IPS DF 6.9 (cell line): ENCODE data around the gene CBX2.

Experiments
- DNase-seq: peaks from one replicate; pipeline ENCODE4 v3.0.0-alpha.2; 2013; ENCODE audit warnings: low read depth, low spot score
- H3K27ac ChIP-seq: one replicate; pipeline ENCODE4 v1.5.1; 2013; ENCODE audit warnings: low read length, control low read depth
- H3K27me3 ChIP-seq: 2 replicates; pipeline ENCODE4 v1.6.1; 2013; ENCODE audit warnings: mild to moderate bottlenecking, low read length; ENCODE audit not compliant: control insufficient read depth, insufficient read depth
- H3K36me3 ChIP-seq: 2 replicates; pipeline ENCODE4 v1.6.1; 2013; ENCODE audit warnings: low read length; ENCODE audit not compliant: control insufficient read depth, insufficient read depth
- H3K4me1 ChIP-seq: 2 replicates; pipeline ENCODE4 v1.6.1; 2013; ENCODE audit warnings: low read length; ENCODE audit not compliant: control insufficient read depth, insufficient read depth
- H3K4me3 ChIP-seq: 2 replicates; pipeline ENCODE4 v1.5.1; 2013; ENCODE audit warnings: mild to moderate bottlenecking, low read length
- H3K9me3 ChIP-seq: 2 replicates; pipeline ENCODE4 v1.6.1; 2013; ENCODE audit warnings: low read length, inconsistent platforms; ENCODE audit not compliant: control insufficient read depth, insufficient read depth
- WGBS: extraction: QIAGEN DNeasy Blood & Tissue Kit; methylation state at CpG from one replicate; pipeline ENCODE4 v1.1.7; 2013; ENCODE audit warnings: mixed read lengths, missing lambda C conversion rate; ENCODE audit not compliant: insufficient read length, insufficient coverage; 5-methylcytosine and 5-hydroxymethylcytosine counted together

CBX2 gene

DNA sequence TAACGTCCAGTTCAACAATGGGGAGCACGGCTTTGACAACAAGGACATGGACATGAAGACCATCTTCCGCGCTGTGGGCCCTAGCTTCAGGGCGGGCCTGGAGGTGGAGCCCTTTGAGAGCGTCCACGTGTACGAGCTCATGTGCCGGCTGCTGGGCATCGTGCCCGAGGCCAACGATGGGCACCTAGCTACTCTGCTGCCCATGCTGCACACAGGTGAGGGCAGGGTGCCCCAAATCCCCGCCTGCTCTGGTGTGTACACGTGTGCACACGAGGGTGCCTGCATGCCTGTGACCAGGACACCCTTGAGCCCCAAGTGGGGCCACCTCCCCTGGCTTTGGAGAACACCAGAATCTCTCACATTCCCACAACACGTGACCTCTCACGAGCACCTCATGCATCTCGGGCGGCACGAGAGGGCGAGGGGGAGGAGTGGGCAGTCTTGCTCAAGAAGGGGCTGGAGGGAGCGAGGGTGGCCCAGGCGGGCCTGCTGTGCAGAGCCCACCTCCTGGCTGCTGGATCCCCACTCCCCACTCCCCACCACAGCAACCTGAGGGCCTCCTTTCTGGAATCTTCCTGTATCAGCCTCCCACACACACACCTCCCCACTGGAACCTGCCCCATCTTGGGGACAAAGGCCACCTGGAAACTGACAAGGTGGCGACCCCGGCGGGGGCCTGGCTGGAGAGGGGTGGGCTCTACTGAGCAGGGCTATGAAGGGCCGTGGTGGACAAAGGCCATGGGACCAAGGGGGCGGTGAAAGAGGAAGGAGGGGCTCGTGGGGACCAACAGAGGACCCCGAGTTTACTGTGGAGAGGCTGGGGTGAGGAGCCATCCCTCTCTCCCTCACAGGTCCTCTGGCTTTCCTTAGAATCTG is 40.7 kb upstream of the CBX2 start:
- H3K9me3 ChIP-seq = no peaks in the 10 kb centered on the region
- no peak for DNase-seq
- no peak overlapping the region for H3K27ac ChIP-seq
- no peak overlapping the region for H3K4me3 ChIP-seq
- H3K27me3 ChIP-seq = peaks cover 5% of the 10 kb centered on the region; the same call in 1 of the 2 replicates
- H3K36me3 ChIP-seq = no peaks in the 10 kb centered on the region
- 0 out of 2 replicates have a peak, but pooled peaks cover 2% of the 10 kb centered on the region for H3K4me1 ChIP-seq
- no CpG with 5 or more reads among the region's 30 CpGs for WGBS

DNA sequence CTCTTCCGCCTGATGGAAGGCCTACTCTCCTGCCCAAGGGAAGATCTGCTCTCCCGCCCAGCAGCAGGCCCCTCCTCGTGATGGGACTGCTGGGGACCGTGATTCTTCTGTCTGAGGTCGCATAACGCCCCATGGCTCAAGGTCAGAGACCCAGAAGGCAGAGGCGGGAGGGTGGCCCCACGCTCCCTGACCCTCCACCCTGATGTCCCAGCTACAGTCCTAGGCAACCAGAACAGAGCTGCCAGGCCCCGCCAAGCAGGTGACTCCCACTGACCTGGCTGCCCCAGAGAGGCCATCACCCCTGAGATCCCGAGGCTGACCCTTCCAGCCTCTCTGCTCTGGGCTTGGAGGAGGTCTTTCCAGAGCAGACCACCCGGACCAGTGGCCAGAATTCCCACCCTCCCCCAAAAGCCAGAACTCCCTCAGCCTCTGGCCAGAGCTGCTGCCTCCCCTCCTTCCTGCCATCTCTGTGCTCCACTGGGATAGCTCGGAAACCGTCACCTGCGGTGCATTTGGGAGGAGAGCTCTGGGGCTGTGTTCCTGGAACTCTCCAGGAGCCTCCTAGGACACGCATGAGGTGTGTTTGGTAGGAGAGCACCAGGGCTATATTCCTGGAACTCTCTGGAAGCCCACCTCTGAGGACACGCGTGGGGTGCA is 39.9 kb upstream of the CBX2 start:
- WGBS = no CpG with 5 or more reads among the region's 17 CpGs
- no peak for DNase-seq
- Histone ChIP-seq H3K27me3 (peaks cover 5% of the 10 kb centered on the region; the same call in 1 of the 2 replicates), H3K36me3 (no peaks in the 10 kb centered on the region), H3K27ac (no peak overlapping the region), H3K4me3 (no peak overlapping the region), H3K4me1 (0 out of 2 replicates have a peak, but pooled peaks cover 2% of the 10 kb centered on the region), H3K9me3 (no peaks in the 10 kb centered on the region)

DNA sequence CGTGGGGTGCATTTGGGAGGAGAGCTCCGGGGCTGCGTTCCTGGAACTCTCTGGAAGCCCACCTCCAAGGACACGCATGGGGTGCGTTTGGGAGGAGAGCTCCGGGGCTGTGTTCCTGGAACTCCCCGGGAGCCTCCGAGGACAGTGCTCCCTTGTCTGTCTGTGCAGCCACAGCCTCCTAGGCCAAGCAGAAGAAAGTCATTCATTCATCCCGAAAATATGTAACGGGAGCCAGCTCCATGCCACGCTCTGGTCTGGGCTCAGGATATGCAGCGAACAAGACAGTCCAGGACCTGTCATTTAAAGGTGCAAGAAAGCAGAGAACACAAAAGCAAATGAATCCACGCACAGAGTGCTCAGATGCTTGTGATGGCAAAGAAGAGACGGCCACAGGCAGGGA is 39.3 kb upstream of the CBX2 start:
- no peak overlapping the region for H3K27ac ChIP-seq
- H3K36me3 ChIP-seq = no peaks in the 10 kb centered on the region
- no peaks in the 10 kb centered on the region for H3K9me3 ChIP-seq
- WGBS = no CpG with 5 or more reads among the region's 14 CpGs
- H3K4me3 ChIP-seq = no peak overlapping the region
- 0 out of 2 replicates have a peak, but pooled peaks cover 2% of the 10 kb centered on the region for H3K4me1 ChIP-seq
- H3K27me3 ChIP-seq = peaks cover 5% of the 10 kb centered on the region; the same call in 1 of the 2 replicates
- DNase-seq = no peak

DNA sequence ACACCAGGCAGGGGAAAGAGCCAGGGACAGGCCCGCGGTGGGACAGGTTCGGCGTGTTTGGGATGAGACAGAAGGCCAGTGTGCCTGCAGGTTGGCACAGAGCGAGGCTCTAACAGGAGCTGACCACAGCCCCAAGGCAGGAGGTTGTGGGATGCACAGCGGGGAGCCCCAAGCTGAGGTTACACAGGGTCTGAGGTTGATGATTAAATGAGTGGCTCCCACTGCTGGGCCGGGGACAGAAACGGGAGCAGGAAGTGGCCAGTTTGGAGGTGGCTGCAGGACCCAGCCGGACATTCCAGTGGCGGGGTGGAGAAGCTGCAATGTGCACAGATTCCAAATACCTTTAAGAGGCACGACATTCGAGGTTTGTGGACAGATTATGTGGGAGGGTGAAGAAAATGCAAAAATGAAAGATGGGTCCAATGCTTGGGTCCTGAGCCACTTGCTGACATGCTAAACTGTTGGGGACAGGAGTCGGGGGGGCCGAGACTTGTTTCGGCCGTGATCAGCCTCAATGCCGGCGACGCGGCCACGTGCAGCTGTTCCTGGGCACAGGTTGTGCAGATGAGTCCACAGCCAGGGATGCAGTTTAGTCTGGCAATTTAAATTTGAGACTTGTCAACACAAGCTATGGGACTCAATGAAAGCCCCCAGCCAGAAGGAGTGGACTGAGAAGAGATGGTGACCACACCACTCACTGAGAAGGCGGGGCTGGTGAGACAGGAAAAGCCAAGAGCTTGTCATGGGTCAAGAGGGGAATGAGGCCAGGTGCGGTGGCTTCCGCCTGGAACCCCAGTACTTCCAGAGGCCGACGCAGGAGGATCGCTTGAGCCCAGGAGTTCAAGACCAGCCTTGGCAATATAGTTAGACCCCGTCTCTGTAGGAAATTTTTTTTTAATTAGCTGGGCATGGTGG is 38.5 kb upstream of the CBX2 start:
- WGBS = no CpG with 5 or more reads among the region's 28 CpGs
- peaks cover 5% of the 10 kb centered on the region; the same call in 1 of the 2 replicates for H3K27me3 ChIP-seq

DNA sequence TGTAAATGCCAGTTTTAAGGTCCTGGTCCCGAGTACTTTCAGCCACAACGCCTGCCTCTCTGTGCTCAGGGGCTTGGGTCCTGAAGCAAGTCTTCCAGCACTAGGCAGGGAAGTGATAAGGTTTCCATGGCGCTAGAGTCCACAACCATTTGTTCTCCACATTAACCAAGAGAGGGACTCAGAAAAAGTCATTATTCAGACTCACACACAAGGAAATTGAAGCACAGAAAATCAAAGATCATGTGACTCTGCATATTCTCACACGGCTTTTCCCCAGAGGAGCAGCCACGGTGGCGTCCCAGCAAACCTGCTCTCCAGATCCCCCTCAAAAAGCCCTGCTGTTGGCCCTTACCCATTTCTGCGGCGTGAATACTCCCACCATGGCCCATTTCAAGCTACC is 37.5 kb upstream of the CBX2 start:
- H3K27me3 ChIP-seq = peaks cover 5% of the 10 kb centered on the region; the same call in 1 of the 2 replicates
- no CpG with 5 or more reads among the region's 8 CpGs for WGBS
- H3K9me3 ChIP-seq = no peaks in the 10 kb centered on the region
- H3K27ac ChIP-seq = no peak overlapping the region
- H3K36me3 ChIP-seq = no peaks in the 10 kb centered on the region
- DNase-seq = no peak
- H3K4me1 ChIP-seq = 0 out of 2 replicates have a peak, but pooled peaks cover 2% of the 10 kb centered on the region
- no peak overlapping the region for H3K4me3 ChIP-seq

More for the DNA sequence above, 38.5 kb upstream of the CBX2 start:
- Histone ChIP-seq H3K27ac (no peak overlapping the region), H3K9me3 (no peaks in the 10 kb centered on the region), H3K4me1 (0 out of 2 replicates have a peak, but pooled peaks cover 2% of the 10 kb centered on the region), H3K4me3 (no peak overlapping the region), H3K36me3 (no peaks in the 10 kb centered on the region)
- DNase-seq = no peak

DNA sequence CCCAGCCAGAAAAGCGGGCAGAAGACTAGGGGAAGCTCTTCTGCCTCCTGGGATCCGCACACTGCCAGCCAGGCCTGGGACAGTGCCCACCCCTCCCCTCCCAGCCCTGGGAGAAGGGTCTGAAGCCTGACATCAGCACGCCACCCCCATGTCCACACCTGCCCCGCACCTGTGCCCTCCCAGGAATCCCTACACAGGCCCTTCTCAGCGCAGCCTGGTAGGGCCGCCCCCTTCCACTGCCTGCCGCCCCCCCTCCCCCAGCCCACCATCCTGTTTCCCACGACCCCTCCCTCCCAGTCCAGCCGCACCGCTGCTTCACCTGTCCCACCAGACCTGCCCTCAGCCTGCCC is 36.6 kb upstream of the CBX2 start:
- WGBS = no CpG with 5 or more reads among the region's 10 CpGs
- H3K4me1 ChIP-seq = 0 out of 2 replicates have a peak, but pooled peaks cover 2% of the 10 kb centered on the region
- peak overlapping the region; percentile 74; the same call in 1 of the 2 replicates for H3K4me3 ChIP-seq
- H3K27ac ChIP-seq = no peak overlapping the region
- DNase-seq = no peak
- peaks cover 5% of the 10 kb centered on the region; the same call in 1 of the 2 replicates for H3K27me3 ChIP-seq
- no peaks in the 10 kb centered on the region for H3K9me3 ChIP-seq
- H3K36me3 ChIP-seq = no peaks in the 10 kb centered on the region

DNA sequence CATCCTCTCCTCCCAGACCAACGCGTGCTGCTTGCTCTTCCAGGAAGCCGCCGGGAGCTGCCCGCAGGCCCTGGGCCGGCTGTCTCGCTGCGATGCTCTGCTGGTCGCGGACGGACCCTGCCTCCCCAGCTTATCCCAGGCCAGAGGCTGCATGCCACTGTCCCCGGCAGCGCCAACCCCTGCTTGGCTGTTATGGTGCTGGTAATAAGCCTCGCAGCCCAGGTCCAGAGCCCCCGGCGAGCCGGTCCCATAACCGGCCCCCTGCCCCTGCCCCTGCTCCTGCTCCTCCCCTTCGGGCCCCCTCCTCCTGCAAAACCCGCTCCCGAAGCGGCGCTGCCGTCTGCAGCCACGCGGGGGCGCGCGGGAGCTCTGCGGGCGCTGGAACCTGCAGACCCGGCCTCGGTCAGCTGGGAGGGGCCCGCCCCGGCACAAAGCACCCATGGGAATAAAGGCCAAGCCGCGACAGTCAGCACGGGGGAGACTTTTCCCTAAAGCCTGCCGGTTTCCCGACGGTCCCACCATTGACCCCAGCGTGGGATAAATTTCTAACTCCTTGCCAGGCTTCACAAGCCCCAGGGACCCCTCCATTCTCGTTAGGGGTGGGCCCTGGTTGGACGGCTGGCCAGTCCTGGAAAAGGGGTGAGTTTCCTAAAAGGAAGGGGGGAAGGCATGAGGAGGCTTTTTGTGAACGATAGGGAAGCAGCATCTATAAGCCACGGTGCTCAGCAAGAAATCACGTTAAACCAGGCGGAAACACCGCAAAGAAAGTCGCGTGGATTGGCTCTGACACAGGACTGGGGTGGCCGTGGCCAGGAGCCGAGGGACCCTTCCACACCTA is 36.0 kb upstream of the CBX2 start:
- Histone ChIP-seq H3K9me3 (no peaks in the 10 kb centered on the region), H3K27me3 (peaks cover 6% of the 10 kb centered on the region; the same call in 1 of the 2 replicates), H3K36me3 (no peaks in the 10 kb centered on the region), H3K27ac (no peak overlapping the region), H3K4me1 (peaks cover 3% of the 10 kb centered on the region; the same call in 1 of the 2 replicates), H3K4me3 (peak overlapping the region; percentile 74; the same call in 1 of the 2 replicates)
- DNase-seq = peak; percentile 76
- WGBS = no CpG with 5 or more reads among the region's 53 CpGs

DNA sequence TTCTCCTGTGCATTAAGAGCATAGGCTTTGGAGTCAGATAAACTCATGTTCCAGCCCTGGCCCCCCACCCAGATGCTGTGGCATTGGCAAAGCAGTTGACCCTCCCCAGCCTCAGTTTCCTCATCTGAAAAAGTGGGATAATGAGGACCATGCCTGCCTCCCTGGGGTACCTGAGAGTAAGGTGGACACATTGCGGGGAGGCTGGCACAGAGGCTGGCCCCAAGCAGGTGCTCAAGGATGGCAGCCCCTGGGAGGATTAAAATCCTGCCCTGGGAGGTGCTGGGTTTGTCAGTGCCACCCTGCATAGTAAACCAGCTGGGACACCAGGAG is 35.4 kb upstream of the CBX2 start:
- Histone ChIP-seq H3K9me3 (no peaks in the 10 kb centered on the region), H3K36me3 (no peaks in the 10 kb centered on the region), H3K4me3 (no peak overlapping the region), H3K27me3 (peaks cover 9% of the 10 kb centered on the region; the same call in 1 of the 2 replicates), H3K4me1 (peaks cover 3% of the 10 kb centered on the region; the same call in 1 of the 2 replicates), H3K27ac (no peak overlapping the region)
- DNase-seq = no peak
- WGBS = no CpG with 5 or more reads among the region's 1 CpG

DNA sequence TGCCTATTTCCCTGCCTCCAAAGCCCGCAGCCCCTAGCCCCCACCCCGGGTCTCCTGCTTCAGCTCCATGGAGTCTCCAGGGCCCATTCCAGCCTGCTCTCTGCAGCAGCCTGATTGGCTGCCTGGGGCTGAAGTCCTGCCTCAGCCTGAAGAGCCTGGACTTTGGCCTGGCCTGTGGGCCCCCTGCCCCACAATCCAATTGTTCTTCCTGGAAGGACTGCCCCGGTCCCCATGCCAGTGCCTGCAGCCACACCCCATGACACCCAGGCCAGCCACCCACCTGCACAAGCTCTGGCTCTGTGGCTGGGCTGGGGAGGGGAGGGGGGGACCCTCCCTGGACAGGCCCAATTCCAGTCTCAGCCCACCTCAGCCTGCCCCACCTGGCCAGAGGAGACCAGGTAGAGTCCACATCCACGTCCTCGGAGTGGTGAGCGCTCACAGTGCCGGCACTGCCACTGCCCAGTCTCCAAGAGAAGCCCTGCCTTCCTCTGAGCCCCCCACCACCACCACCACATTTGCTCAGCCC is 34.9 kb upstream of the CBX2 start:
- Histone ChIP-seq H3K36me3 (no peaks in the 10 kb centered on the region), H3K27me3 (peaks cover 13% of the 10 kb centered on the region), H3K27ac (no peak overlapping the region), H3K4me1 (peaks cover 7% of the 10 kb centered on the region), H3K4me3 (no peak overlapping the region), H3K9me3 (no peaks in the 10 kb centered on the region)
- no peak for DNase-seq
- WGBS = no CpG with 5 or more reads among the region's 7 CpGs
